ENCODE data around the gene SIRT7.
"Not testable (repeated sequence)": the region's sequence is repeated elsewhere in the genome, so short reads cannot be mapped to it uniquely, and the experiment has no call there.

Gene SIRT7

GRCh38 chr17:81954131-81955057 lies 36.4 kb upstream of the SIRT7 start:
- no peak for DNase-seq

- DNase-seq: not testable (repeated sequence)
Measured at GRCh38 chr17:81953443-81953842, 35.5 kb upstream of the SIRT7 start.

GRCh38 chr17:81952792-81953228 lies 34.8 kb upstream of the SIRT7 start:
- no peak for DNase-seq

GRCh38 chr17:81951785-81952684 lies 34.1 kb upstream of the SIRT7 start:
- no peak for DNase-seq

- DNase-seq: no peak
Measured at GRCh38 chr17:81950501-81950900, 32.5 kb upstream of the SIRT7 start.

GRCh38 chr17:81948635-81949378 lies 30.8 kb upstream of the SIRT7 start:
- DNase-seq: no peak

GRCh38 chr17:81947189-81947588 lies 29.2 kb upstream of the SIRT7 start, which contains the start of gene MYADML2:
MYADML2 (minus strand) TSS chr17:81947233; CDS start chr17:81941741, 5,492 bp downstream.
- no peak for DNase-seq

GRCh38 chr17:81944858-81945257 lies 26.9 kb upstream of the SIRT7 start:
- DNase-seq: no peak

GRCh38 chr17:81942167-81942553 lies 24.2 kb upstream of the SIRT7 start:
- no peak for DNase-seq

GRCh38 chr17:81941484-81942166 lies 23.6 kb upstream of the SIRT7 start:
- no peak for DNase-seq

GRCh38 chr17:81940538-81941483 lies 22.8 kb upstream of the SIRT7 start:
- DNase-seq: no peak

- no peak for DNase-seq
Measured at GRCh38 chr17:81939881-81940385, 22.0 kb upstream of the SIRT7 start.

- no peak for DNase-seq
Measured at GRCh38 chr17:81939218-81939617, 21.2 kb upstream of the SIRT7 start.

GRCh38 chr17:81935709-81936084 lies 17.7 kb upstream of the SIRT7 start:
- DNase-seq: no peak

- DNase-seq: no peak
Measured at GRCh38 chr17:81934850-81935708, 17.1 kb upstream of the SIRT7 start.

- no peak for DNase-seq
Measured at GRCh38 chr17:81934098-81934757, 16.3 kb upstream of the SIRT7 start.

GRCh38 chr17:81933178-81933699 lies 15.3 kb upstream of the SIRT7 start:
- no peak for DNase-seq

- no peak for DNase-seq
Measured at GRCh38 chr17:81932333-81932983, 14.5 kb upstream of the SIRT7 start.

Data from CD4-positive, alpha-beta T cell treated with Interleukin-4 for 1 hour (primary cell).